Suprapubic skin (tissue), 4 donors: ENCODE measurements around the gene TMEM130. TPM values are rescaled to one million over a fixed set of nuclear protein-coding genes. Genes with fewer than 3 reads are reported as not detected.

Experiments
- DNase-seq, 2 donors: peaks; one replicate each; pipeline ENCODE4 v3.0.0-alpha.2; 2019; ENCODE audit warnings: low spot score in 2 of 2
- H3K27ac ChIP-seq: fragments of 200-600 bp; sonication (generic); one replicate; pipeline ENCODE4 v1.5.1; 2019
- H3K27me3 ChIP-seq: fragments of 200-600 bp; sonication (generic); one replicate; pipeline ENCODE4 v1.5.1; 2019
- H3K36me3 ChIP-seq: fragments of 200-600 bp; sonication (generic); one replicate; pipeline ENCODE4 v1.5.1; 2019
- H3K4me1 ChIP-seq: fragments of 200-600 bp; sonication (generic); one replicate; pipeline ENCODE4 v1.5.1; 2019
- H3K4me3 ChIP-seq: fragments of 200-600 bp; sonication (generic); one replicate; pipeline ENCODE4 v1.5.1; 2019; ENCODE audit warnings: mild to moderate bottlenecking
- H3K9me3 ChIP-seq: fragments of 200-600 bp; sonication (generic); one replicate; pipeline ENCODE4 v1.5.1; 2019
- CTCF ChIP-seq, 2 donors: fragments of 200-600 bp in 1 of 2; fragments of 450-650 bp in 1 of 2; sonication (generic) in 1 of 2; IDR thresholded peaks; one replicate each; pipeline ENCODE4 v1.5.1; 2016 to 2019; ENCODE audit warnings: antibody characterized with exemption in 2 of 2, mild to moderate bottlenecking in 1 of 2, moderate library complexity in 1 of 2
- EP300 ChIP-seq: sonication (generic); formaldehyde crosslinking; IDR thresholded peaks from one replicate; pipeline ENCODE4 v1.6.1; 2017; ENCODE audit warnings: antibody characterized with exemption
- POLR2A ChIP-seq, 2 donors: fragments of 450-650 bp; IDR thresholded peaks; one replicate each; pipeline ENCODE4 v1.6.1; 2017; ENCODE audit warnings: antibody characterized with exemption in 2 of 2, mild to moderate bottlenecking in 2 of 2, moderate library complexity in 2 of 2
- POLR2AphosphoS5 ChIP-seq, 3 donors: sonication (generic); formaldehyde crosslinking; IDR thresholded peaks; one replicate each; pipeline ENCODE4 v1.6.1; 2017; ENCODE audit warnings: antibody characterized with exemption in 3 of 3
- WGBS: methylation state at CpG from one replicate; pipeline ENCODE4 v1.1.5; 2018; 5-methylcytosine and 5-hydroxymethylcytosine counted together
- total RNA-seq, 4 donors: library from RNA; depleted of rRNA; stranded (reverse); fragments of >200 nt; gene quantifications; one replicate each; pipeline ENCODE4 v1.1.0, GENCODE V29; 2016

The TMEM130 gene
- total RNA-seq, 4 donors from 2014 or later: not detected

DNA sequence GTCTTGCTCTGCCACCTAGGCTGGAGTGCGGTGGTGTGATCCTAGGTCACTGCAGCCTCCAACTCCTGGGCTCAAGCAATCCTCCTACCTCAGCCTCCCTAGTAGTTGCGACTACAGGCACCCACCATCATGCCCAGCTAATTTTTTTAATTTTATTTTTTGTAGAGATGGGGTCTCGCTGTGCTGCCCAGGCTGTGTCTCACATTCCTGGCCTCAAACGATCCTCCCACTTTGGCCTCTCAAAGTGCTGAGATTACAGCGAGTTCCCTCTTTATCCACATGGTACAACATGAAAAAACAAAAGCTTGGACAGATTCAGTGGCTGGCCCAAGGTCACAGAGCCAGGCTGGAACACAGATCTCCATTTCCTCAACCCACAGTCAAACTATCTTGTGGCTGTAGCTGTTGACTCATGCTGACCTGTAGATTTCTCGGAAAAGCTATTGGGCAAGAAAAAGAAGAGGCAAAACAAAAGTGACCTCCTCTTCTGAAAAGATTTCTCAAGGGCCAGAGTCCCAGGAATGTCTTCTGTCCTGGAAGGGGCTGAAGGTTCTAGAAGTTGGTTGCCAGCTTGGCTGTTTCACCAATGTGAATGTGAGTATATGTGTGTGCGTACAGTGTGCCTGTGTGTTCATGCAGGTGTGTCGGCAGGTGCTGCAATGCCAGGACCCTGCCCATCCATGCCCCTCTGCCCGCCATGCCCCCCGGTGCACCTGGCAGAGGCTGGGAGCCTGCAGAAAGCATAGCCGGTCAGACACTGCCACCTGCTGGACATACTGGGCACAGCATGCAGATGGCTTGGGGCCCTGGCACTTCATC, 28.4 kb downstream of the TMEM130 start:
- 64% methylated on average over 8 of the region's 11 CpGs for WGBS
- Histone ChIP-seq H3K4me1 (no peaks in the 10 kb centered on the region), H3K9me3 (no peaks in the 10 kb centered on the region), H3K27me3 (peaks cover 10% of the 10 kb centered on the region), H3K36me3 (no peaks in the 10 kb centered on the region), H3K4me3 (no peak overlapping the region), H3K27ac (no peak overlapping the region)
- TF ChIP-seq POLR2A (IDR thresholded peaks at IDR 0.05) (no peak), CTCF (IDR thresholded peaks at IDR 0.05) (peak; percentile 90 to 92), POLR2AphosphoS5 (IDR thresholded peaks at IDR 0.05) (no peak), EP300 (no peak)
- peak in 1 of 2 donors; percentile 75 for DNase-seq

DNA sequence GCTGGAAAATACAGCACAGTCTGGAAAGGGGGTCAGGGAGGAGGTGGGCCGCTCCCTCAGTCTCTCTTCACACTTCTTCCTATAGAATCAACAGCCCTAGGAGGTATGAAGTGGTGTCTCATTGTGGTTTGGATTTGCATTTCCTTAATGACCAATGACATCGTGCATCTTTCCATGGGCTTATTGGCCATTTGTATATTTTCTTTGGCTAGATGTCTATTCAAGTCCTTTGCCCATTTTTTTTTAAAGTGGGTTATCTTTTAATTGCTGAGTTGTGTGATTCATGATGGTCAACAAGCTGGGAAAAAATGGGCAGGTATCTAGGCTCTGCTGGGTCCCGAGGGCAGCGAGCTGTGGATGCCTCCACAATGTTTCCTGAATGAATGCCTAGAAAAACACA, 29.1 kb downstream of the TMEM130 start:
- Histone ChIP-seq H3K36me3 (no peaks in the 10 kb centered on the region), H3K4me3 (no peak overlapping the region), H3K27ac (no peak overlapping the region), H3K9me3 (no peaks in the 10 kb centered on the region), H3K4me1 (no peaks in the 10 kb centered on the region), H3K27me3 (peaks cover 11% of the 10 kb centered on the region)
- 60% methylated on average over 4 of the region's 4 CpGs for WGBS
- TF ChIP-seq EP300: no peak
- DNase-seq: no peak

- WGBS: 83% methylated on average over 11 of the region's 11 CpGs
- no peak overlapping the region for H3K27ac ChIP-seq
- TF ChIP-seq CTCF (IDR thresholded peaks at IDR 0.05) (no peak), POLR2AphosphoS5 (IDR thresholded peaks at IDR 0.05) (no peak), POLR2A (IDR thresholded peaks at IDR 0.05) (no peak), EP300 (no peak)
- no peaks in the 10 kb centered on the region for H3K36me3 ChIP-seq
- H3K4me3 ChIP-seq: no peak overlapping the region
- H3K4me1 ChIP-seq: no peaks in the 10 kb centered on the region
- H3K27me3 ChIP-seq: peaks cover 15% of the 10 kb centered on the region
- no peak for DNase-seq
- H3K9me3 ChIP-seq: no peaks in the 10 kb centered on the region
Measured at GRCh38 chr7:98840096-98840495, 29.7 kb downstream of the TMEM130 start.

DNA sequence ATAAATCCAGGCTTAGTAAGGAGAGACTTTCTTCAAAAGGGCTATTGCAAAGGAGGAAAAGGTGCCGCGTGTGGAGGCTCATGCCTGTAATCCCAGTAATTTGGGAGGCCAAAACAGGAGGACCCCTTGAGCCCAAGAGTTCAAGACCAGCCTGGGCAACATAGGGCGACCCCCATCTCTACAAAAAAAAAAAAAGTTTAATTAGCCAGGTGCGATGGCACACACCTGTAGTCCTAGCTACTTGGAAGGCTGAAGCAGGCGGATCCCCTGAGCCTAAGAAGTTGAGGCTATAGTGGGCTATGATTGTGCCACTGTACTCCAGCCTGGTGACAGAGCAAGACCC, 32.2 kb downstream of the TMEM130 start:
- Histone ChIP-seq H3K27me3 (peaks cover 19% of the 10 kb centered on the region), H3K36me3 (no peaks in the 10 kb centered on the region), H3K4me1 (no peaks in the 10 kb centered on the region), H3K27ac (no peak overlapping the region), H3K4me3 (no peak overlapping the region), H3K9me3 (no peaks in the 10 kb centered on the region)
- 70% methylated on average over 5 of the region's 5 CpGs for WGBS
- TF ChIP-seq POLR2AphosphoS5 (IDR thresholded peaks at IDR 0.05) (no peak), CTCF (IDR thresholded peaks at IDR 0.05) (no peak)
- no peak for DNase-seq

DNA sequence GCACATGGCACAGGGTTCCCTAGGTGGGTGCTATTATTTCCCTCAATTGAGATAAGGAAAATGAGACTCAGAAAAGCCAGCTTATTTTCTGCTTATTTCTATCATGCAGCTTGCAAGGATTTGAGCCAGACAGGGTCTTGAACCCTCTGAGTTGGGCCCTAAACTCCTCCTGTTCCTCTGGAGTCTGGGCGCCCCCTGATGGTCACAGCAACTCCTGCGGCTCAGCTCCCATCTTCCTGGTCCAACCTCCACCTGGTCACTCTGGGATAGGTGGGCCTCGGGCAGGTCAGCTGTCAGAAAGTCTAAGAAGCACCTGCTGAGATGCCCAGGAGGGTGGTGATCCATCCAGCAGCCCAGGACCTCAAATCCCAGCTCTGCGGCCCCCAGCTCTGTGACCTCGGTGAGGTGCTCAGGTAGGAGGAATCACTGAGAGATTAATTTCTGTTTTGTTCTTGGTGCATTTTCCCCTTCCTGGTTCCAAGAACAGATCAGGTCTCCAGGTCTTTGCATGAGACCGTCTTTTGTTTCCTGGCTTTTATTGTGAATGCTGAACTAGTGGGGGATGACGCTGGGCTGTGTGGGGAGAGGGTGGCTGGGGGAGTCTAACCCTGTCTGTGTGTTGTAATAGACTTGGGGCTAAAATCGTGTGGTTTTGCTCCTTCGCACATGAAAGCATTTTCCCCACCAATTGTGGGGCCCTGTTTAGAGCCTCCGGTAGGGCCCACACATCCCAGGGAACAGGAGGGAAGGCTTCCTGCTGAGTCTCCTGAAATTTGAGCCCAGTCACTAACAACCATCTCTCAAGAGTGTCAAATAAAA, 32.8 kb downstream of the TMEM130 start:
- H3K27ac ChIP-seq: no peak overlapping the region
- peaks cover 19% of the 10 kb centered on the region for H3K27me3 ChIP-seq
- H3K36me3 ChIP-seq: no peaks in the 10 kb centered on the region
- no peak for TF ChIP-seq EP300
- TF ChIP-seq CTCF (IDR thresholded peaks at IDR 0.05): peak in 1 of 2 donors; percentile 38
- H3K4me3 ChIP-seq: no peak overlapping the region
- no peak for DNase-seq
- 34% methylated on average over 10 of the region's 10 CpGs for WGBS
- H3K4me1 ChIP-seq: no peaks in the 10 kb centered on the region
- no peaks in the 10 kb centered on the region for H3K9me3 ChIP-seq
